Gastroesophageal sphincter (tissue), 4 donors: ENCODE measurements around the gene APPL2. TPM values are rescaled to one million over a fixed set of nuclear protein-coding genes. Genes with fewer than 3 reads are reported as not detected.

Experiments used
- ATAC-seq: fragments of 150-250 bp; one replicate; pipeline ENCODE4 v1.9.1; 2016; ENCODE audit warnings: mild to moderate bottlenecking, moderate library complexity
- H3K27ac ChIP-seq, 4 donors: fragments of 200-600 bp; sonication (generic) in 3 of 4; 1 replicate in 3 of 4; 2 replicates in 1 of 4; pipeline ENCODE4 v1.5.1; 2016 to 2019
- H3K27me3 ChIP-seq: fragments of 200-600 bp; sonication (generic); one replicate; pipeline ENCODE4 v1.5.1; 2019
- H3K36me3 ChIP-seq, 2 donors: fragments of 200-600 bp; sonication (generic); one replicate each; pipeline ENCODE4 v1.5.1; 2019; ENCODE audit warnings: control low read depth in 1 of 2
- H3K4me1 ChIP-seq, 3 donors: fragments of 200-600 bp; sonication (generic); 1 replicate in 2 of 3; 2 replicates in 1 of 3; pipeline ENCODE4 v1.5.1; 2016 to 2019; ENCODE audit warnings: control low read depth in 2 of 3
- H3K4me3 ChIP-seq, 2 donors: fragments of 200-600 bp; sonication (generic); one replicate each; pipeline ENCODE4 v1.5.1; 2019; ENCODE audit warnings: mild to moderate bottlenecking in 1 of 2, moderate library complexity in 1 of 2
- H3K9me3 ChIP-seq, 3 donors: fragments of 200-600 bp; sonication (generic); one replicate each; pipeline ENCODE4 v1.5.1; 2017 to 2019; ENCODE audit warnings: control low read depth in 2 of 3
- EP300 ChIP-seq: sonication (generic); formaldehyde crosslinking; IDR thresholded peaks from one replicate; pipeline ENCODE4 v1.6.1; 2017; ENCODE audit warnings: antibody characterized with exemption, mild to moderate bottlenecking
- POLR2A ChIP-seq, 2 donors: fragments of 450-650 bp; IDR thresholded peaks; one replicate each; pipeline ENCODE4 v1.6.1; 2017; ENCODE audit warnings: antibody characterized with exemption in 2 of 2, mild to moderate bottlenecking in 2 of 2, moderate library complexity in 1 of 2
- POLR2AphosphoS5 ChIP-seq: sonication (generic); formaldehyde crosslinking; IDR thresholded peaks from one replicate; pipeline ENCODE4 v1.6.1; 2017; ENCODE audit warnings: antibody characterized with exemption
- WGBS, 2 donors: methylation state at CpG; one replicate each; pipeline ENCODE4 v1.1.5; 2018; ENCODE audit warnings: low coverage in 1 of 2; 5-methylcytosine and 5-hydroxymethylcytosine counted together
- total RNA-seq, 4 donors: library from RNA; depleted of rRNA; stranded (reverse); fragments of >200 nt; gene quantifications; one replicate each; pipeline ENCODE4 v1.1.0, GENCODE V29; 2016
- TF ChIP-seq, protein P1 (sequence below), 4 experiments: fragments of 200-600 bp in 2 of 4; fragments of 450-650 bp in 2 of 4; sonication (generic) in 1 of 4; IDR thresholded peaks; one replicate each; pipeline ENCODE4 v1.5.1; 2017 to 2019; ENCODE audit warnings: antibody characterized with exemption in 4 of 4, mild to moderate bottlenecking in 2 of 4, moderate library complexity in 2 of 4

The APPL2 gene
- total RNA-seq, 4 donors from 2014 or later: 17.0 to 32.4 (median 23.4) TPM

DNA sequence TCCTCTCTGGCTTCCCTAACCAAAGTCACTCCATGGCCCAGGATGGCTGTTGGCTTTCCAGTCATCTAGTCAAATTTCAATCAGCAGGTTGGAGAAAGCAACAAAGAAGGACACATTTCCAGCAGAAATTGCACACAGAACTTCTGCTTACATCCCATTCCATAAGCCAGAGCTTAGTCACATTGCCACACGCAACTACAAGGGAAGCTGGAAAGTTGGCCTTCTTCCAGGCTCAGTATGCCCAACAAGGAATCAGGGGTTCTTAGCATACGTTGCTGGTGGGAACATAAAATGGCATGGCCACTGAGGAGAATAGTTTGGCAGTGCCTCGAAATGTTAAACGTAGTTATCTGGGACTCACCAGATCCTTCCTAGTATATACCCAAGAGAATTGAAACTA is 9.3 kb upstream of the APPL2 start:
- no peak for ATAC-seq
- Histone ChIP-seq H3K4me1 (no peaks in the 10 kb centered on the region), H3K27ac (no peak overlapping the region), H3K4me3 (no peak overlapping the region), H3K9me3 (peaks cover 0 to 7% (median 0%) of the 10 kb centered on the region in 3 donors), H3K36me3 (no peaks in the 10 kb centered on the region), H3K27me3 (no peaks in the 10 kb centered on the region)
- WGBS, 2 donors: 100% methylated on average over 1 of the region's 4 CpGs; no CpG with 5 or more reads in 1 of the 2 donors
- TF ChIP-seq, protein P1, sequence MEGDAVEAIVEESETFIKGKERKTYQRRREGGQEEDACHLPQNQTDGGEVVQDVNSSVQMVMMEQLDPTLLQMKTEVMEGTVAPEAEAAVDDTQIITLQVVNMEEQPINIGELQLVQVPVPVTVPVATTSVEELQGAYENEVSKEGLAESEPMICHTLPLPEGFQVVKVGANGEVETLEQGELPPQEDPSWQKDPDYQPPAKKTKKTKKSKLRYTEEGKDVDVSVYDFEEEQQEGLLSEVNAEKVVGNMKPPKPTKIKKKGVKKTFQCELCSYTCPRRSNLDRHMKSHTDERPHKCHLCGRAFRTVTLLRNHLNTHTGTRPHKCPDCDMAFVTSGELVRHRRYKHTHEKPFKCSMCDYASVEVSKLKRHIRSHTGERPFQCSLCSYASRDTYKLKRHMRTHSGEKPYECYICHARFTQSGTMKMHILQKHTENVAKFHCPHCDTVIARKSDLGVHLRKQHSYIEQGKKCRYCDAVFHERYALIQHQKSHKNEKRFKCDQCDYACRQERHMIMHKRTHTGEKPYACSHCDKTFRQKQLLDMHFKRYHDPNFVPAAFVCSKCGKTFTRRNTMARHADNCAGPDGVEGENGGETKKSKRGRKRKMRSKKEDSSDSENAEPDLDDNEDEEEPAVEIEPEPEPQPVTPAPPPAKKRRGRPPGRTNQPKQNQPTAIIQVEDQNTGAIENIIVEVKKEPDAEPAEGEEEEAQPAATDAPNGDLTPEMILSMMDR (IDR thresholded peaks at IDR 0.05): no peak
- TF ChIP-seq EP300 (no peak), POLR2AphosphoS5 (no peak), POLR2A (IDR thresholded peaks at IDR 0.05) (no peak)

DNA sequence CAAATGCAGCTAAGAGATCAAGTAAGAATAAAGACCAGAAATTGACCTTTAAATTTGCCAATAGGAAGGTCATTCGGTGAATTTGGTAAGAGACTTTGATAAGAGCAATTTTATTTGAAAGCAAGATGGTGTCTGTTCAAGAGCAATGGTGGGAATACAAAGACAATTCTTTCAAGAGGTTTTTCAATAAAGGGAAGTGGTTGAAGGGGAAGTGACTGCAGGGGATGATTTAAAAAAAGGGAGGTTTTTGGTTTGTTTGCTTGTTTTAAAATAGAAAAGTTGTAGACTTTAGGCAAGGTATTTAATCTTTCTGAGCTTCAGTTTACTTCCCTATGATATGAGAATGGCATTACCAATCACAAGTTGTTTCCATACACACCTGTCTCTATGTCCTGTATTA is 4.3 kb upstream of the APPL2 start:
- Histone ChIP-seq H3K4me3 (no peak overlapping the region), H3K27ac (no peak overlapping the region), H3K36me3 (no peaks in the 10 kb centered on the region), H3K4me1 (peaks cover 0 to 3% (median 0%) of the 10 kb centered on the region in 3 donors), H3K9me3 (no peaks in the 10 kb centered on the region), H3K27me3 (no peaks in the 10 kb centered on the region)
- WGBS, 2 donors: 68 to 75% methylated on average over 1 of the region's 1 CpG
- ATAC-seq: no peak
- no peak for TF ChIP-seq POLR2A (IDR thresholded peaks at IDR 0.05)
- no peak for TF ChIP-seq POLR2AphosphoS5
- no peak for TF ChIP-seq EP300
- TF ChIP-seq, protein P1 (IDR thresholded peaks at IDR 0.05): no peak

DNA sequence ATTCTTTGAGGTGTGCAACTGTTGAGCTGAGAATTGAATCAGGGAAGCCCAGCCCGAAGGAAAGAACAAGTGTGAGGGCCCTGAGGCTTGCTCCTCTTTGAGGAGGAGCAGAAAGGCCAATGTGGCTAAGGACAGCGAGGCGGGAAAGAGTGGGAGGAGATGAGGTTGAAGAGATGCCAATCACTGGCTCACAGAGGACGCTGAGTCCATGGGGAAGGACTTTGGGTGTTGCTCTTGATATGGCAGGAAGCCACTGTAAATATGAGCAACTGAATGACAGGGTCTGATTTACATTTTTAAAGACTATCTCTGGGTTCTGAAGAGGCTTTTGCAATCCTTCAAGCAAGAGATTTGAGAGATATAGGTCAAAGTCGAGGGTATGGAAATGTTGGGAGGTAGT is 3.3 kb upstream of the APPL2 start:
- TF ChIP-seq POLR2AphosphoS5: no peak
- TF ChIP-seq POLR2A (IDR thresholded peaks at IDR 0.05): no peak
- no peak for TF ChIP-seq EP300
- TF ChIP-seq, protein P1 (IDR thresholded peaks at IDR 0.05): no peak
- Histone ChIP-seq H3K4me3 (no peak overlapping the region), H3K4me1 (peaks cover 0 to 12% (median 4%) of the 10 kb centered on the region in 3 donors), H3K9me3 (no peaks in the 10 kb centered on the region), H3K27ac (no peak overlapping the region), H3K27me3 (no peaks in the 10 kb centered on the region), H3K36me3 (no peaks in the 10 kb centered on the region)
- ATAC-seq: no peak
- WGBS, 2 donors: 70 to 74% methylated on average over 3 to 5 of the region's 5 CpGs

DNA sequence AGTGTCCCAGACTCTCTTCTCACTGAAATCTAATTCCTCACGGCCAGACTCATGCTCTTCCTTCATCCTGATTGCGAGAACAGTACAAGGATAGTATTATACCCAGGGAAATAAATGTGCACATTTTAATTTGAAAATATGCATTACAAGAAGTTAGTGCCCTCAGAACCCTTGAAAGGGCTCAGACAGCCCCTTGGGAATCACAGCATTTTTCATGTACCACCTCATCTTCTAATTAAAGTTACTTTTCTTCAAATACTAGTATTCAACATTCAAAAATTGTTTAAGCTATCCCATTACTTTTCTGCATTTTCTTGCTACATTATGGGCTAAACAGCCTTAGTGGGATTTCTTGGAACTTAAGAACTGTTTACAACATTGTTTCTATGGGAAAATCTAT is 1.7 kb upstream of the APPL2 start:
- no peak overlapping the region for H3K4me3 ChIP-seq
- TF ChIP-seq, protein P1 (IDR thresholded peaks at IDR 0.05): no peak
- no peak for TF ChIP-seq POLR2A (IDR thresholded peaks at IDR 0.05)
- no peak for TF ChIP-seq POLR2AphosphoS5
- no peak for TF ChIP-seq EP300
- WGBS, 2 donors: 84 to 93% methylated on average over 2 of the region's 2 CpGs
- no peak overlapping the region for H3K27ac ChIP-seq
- no peaks in the 10 kb centered on the region for H3K36me3 ChIP-seq
- H3K9me3 ChIP-seq: no peaks in the 10 kb centered on the region
- no peaks in the 10 kb centered on the region for H3K27me3 ChIP-seq
- peaks cover 0 to 28% (median 8%) of the 10 kb centered on the region in 3 donors for H3K4me1 ChIP-seq
- ATAC-seq: no peak

DNA sequence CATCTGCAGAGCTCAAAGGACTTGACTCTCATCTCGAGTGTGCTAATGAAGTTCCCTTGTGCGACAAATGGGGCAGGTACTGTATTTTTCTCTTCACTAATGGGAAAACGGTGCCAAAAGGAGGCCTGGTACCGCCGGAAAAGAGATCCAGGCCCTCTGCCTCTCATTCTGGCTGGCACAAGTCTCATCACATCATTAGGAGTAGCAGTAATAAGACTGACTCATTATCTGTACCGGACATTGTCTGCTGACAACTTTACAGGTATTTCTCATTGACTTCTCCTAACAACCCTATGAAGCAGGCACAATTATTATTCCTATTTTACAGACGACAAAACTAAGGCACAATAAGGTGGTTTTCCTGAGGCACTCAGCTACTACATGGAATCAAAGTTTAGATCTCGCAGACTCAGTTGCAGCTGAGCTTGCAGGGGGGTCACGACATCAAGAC is 668 bp downstream of the APPL2 start:
- H3K4me1 ChIP-seq: peaks cover 0 to 50% (median 8%) of the 10 kb centered on the region in 3 donors
- peaks cover 0 to 9% of the 10 kb centered on the region in 2 donors for H3K36me3 ChIP-seq
- no peak for ATAC-seq
- TF ChIP-seq EP300 (no peak), POLR2AphosphoS5 (peak; percentile 4), POLR2A (IDR thresholded peaks at IDR 0.05) (no peak)
- H3K4me3 ChIP-seq: peak overlapping the region; percentile 68 to 97
- H3K27ac ChIP-seq: peak overlapping the region; percentile 76 to 97 (median 92)
- no peaks in the 10 kb centered on the region for H3K9me3 ChIP-seq
- H3K27me3 ChIP-seq: no peaks in the 10 kb centered on the region
- 0% methylated on average over 9 of the region's 9 CpGs for WGBS, 2 donors
